T-helper 1 cell treated with Interleukin-12 subunit alpha and Interleukin-12 subunit beta and Interleukin-4 antibody, amounts not matched to agents 30 μg/mL and 1 μg/mL, for 36 hours (primary cell): ENCODE data around the gene TERT.

Experiments used
- H3K27ac Mint-ChIP-seq: one replicate; pipeline ENCODE4 v1.8.0; 2021; ENCODE audit warnings: mild to moderate bottlenecking, mixed read lengths
- H3K27me3 Mint-ChIP-seq: one replicate; pipeline ENCODE4 v1.8.0; 2021; ENCODE audit warnings: low read depth, mixed read lengths
- H3K36me3 Mint-ChIP-seq: one replicate; pipeline ENCODE4 v1.8.0; 2021; ENCODE audit warnings: low read depth, mixed read lengths
- H3K4me1 Mint-ChIP-seq: one replicate; pipeline ENCODE4 v1.8.0; 2021; ENCODE audit warnings: low read depth, mixed read lengths
- H3K4me3 Mint-ChIP-seq: one replicate; pipeline ENCODE4 v1.8.0; 2021; ENCODE audit warnings: mild to moderate bottlenecking, moderate library complexity, mixed read lengths
- H3K9me3 Mint-ChIP-seq: one replicate; pipeline ENCODE4 v1.8.0; 2021; ENCODE audit warnings: mixed read lengths

The TERT gene

GRCh38 chr5:1219768-1220100 lies 75.1 kb downstream of the TERT start:
- H3K9me3 Mint-ChIP-seq: peaks cover 8% of the 10 kb centered on the region
- H3K27me3 Mint-ChIP-seq: no peaks in the 10 kb centered on the region
- H3K4me1 Mint-ChIP-seq: no peaks in the 10 kb centered on the region
- H3K4me3 Mint-ChIP-seq: no peak overlapping the region
- H3K36me3 Mint-ChIP-seq: no peaks in the 10 kb centered on the region
- H3K27ac Mint-ChIP-seq: no peak overlapping the region

GRCh38 chr5:1219098-1219767 lies 75.6 kb downstream of the TERT start:
- H3K27ac Mint-ChIP-seq: no peak overlapping the region
- peaks cover 8% of the 10 kb centered on the region for H3K9me3 Mint-ChIP-seq
- no peaks in the 10 kb centered on the region for H3K36me3 Mint-ChIP-seq
- no peaks in the 10 kb centered on the region for H3K4me1 Mint-ChIP-seq
- H3K27me3 Mint-ChIP-seq: no peaks in the 10 kb centered on the region
- no peak overlapping the region for H3K4me3 Mint-ChIP-seq

- no peaks in the 10 kb centered on the region for H3K36me3 Mint-ChIP-seq
- no peaks in the 10 kb centered on the region for H3K27me3 Mint-ChIP-seq
- no peak overlapping the region for H3K4me3 Mint-ChIP-seq
- H3K9me3 Mint-ChIP-seq: peaks cover 8% of the 10 kb centered on the region
- H3K4me1 Mint-ChIP-seq: no peaks in the 10 kb centered on the region
- H3K27ac Mint-ChIP-seq: no peak overlapping the region
Observed at GRCh38 chr5:1218351-1219080, 76.4 kb downstream of the TERT start.

- H3K27me3 Mint-ChIP-seq: no peaks in the 10 kb centered on the region
- peaks cover 8% of the 10 kb centered on the region for H3K9me3 Mint-ChIP-seq
- no peak overlapping the region for H3K27ac Mint-ChIP-seq
- H3K4me3 Mint-ChIP-seq: no peak overlapping the region
- no peaks in the 10 kb centered on the region for H3K36me3 Mint-ChIP-seq
- no peaks in the 10 kb centered on the region for H3K4me1 Mint-ChIP-seq
Observed at GRCh38 chr5:1217596-1218206, 77.2 kb downstream of the TERT start.

GRCh38 chr5:1216918-1217295 lies 78.0 kb downstream of the TERT start:
- Mint-ChIP-seq H3K9me3 (peaks cover under 1% of the 10 kb centered on the region), H3K27ac (no peak overlapping the region), H3K4me1 (no peaks in the 10 kb centered on the region), H3K36me3 (no peaks in the 10 kb centered on the region), H3K4me3 (no peak overlapping the region), H3K27me3 (no peaks in the 10 kb centered on the region)

GRCh38 chr5:1216211-1216917 lies 78.5 kb downstream of the TERT start:
- Mint-ChIP-seq H3K27ac (no peak overlapping the region), H3K4me1 (no peaks in the 10 kb centered on the region), H3K9me3 (no peaks in the 10 kb centered on the region), H3K4me3 (no peak overlapping the region), H3K27me3 (no peaks in the 10 kb centered on the region), H3K36me3 (no peaks in the 10 kb centered on the region)

- no peaks in the 10 kb centered on the region for H3K9me3 Mint-ChIP-seq
- H3K36me3 Mint-ChIP-seq: no peaks in the 10 kb centered on the region
- H3K27ac Mint-ChIP-seq: no peak overlapping the region
- H3K4me3 Mint-ChIP-seq: no peak overlapping the region
- H3K4me1 Mint-ChIP-seq: no peaks in the 10 kb centered on the region
- no peaks in the 10 kb centered on the region for H3K27me3 Mint-ChIP-seq
Observed at GRCh38 chr5:1215320-1216096, 79.4 kb downstream of the TERT start.

- Mint-ChIP-seq H3K27ac (no peak overlapping the region), H3K9me3 (no peaks in the 10 kb centered on the region), H3K36me3 (no peaks in the 10 kb centered on the region), H3K4me1 (no peaks in the 10 kb centered on the region), H3K4me3 (no peak overlapping the region), H3K27me3 (no peaks in the 10 kb centered on the region)
Observed at GRCh38 chr5:1214936-1215220, 80.0 kb downstream of the TERT start.

- Mint-ChIP-seq H3K9me3 (no peaks in the 10 kb centered on the region), H3K4me3 (no peak overlapping the region), H3K4me1 (no peaks in the 10 kb centered on the region), H3K27me3 (no peaks in the 10 kb centered on the region), H3K27ac (no peak overlapping the region), H3K36me3 (no peaks in the 10 kb centered on the region)
Observed at GRCh38 chr5:1214163-1214935, 80.5 kb downstream of the TERT start.

- no peaks in the 10 kb centered on the region for H3K9me3 Mint-ChIP-seq
- H3K36me3 Mint-ChIP-seq: no peaks in the 10 kb centered on the region
- no peaks in the 10 kb centered on the region for H3K4me1 Mint-ChIP-seq
- no peak overlapping the region for H3K4me3 Mint-ChIP-seq
- H3K27ac Mint-ChIP-seq: no peak overlapping the region
- H3K27me3 Mint-ChIP-seq: no peaks in the 10 kb centered on the region
Observed at GRCh38 chr5:1213508-1214162, 81.2 kb downstream of the TERT start.

- Mint-ChIP-seq H3K27ac (no peak overlapping the region), H3K4me1 (no peaks in the 10 kb centered on the region), H3K9me3 (no peaks in the 10 kb centered on the region), H3K27me3 (no peaks in the 10 kb centered on the region), H3K4me3 (no peak overlapping the region), H3K36me3 (no peaks in the 10 kb centered on the region)
Observed at GRCh38 chr5:1212881-1213280, 82.0 kb downstream of the TERT start.

GRCh38 chr5:1212271-1212670 lies 82.6 kb downstream of the TERT start:
- H3K27me3 Mint-ChIP-seq: no peaks in the 10 kb centered on the region
- no peak overlapping the region for H3K4me3 Mint-ChIP-seq
- H3K9me3 Mint-ChIP-seq: no peaks in the 10 kb centered on the region
- H3K36me3 Mint-ChIP-seq: no peaks in the 10 kb centered on the region
- no peaks in the 10 kb centered on the region for H3K4me1 Mint-ChIP-seq
- H3K27ac Mint-ChIP-seq: no peak overlapping the region

- H3K4me3 Mint-ChIP-seq: no peak overlapping the region
- H3K4me1 Mint-ChIP-seq: no peaks in the 10 kb centered on the region
- H3K9me3 Mint-ChIP-seq: no peaks in the 10 kb centered on the region
- H3K27me3 Mint-ChIP-seq: no peaks in the 10 kb centered on the region
- H3K27ac Mint-ChIP-seq: no peak overlapping the region
- no peaks in the 10 kb centered on the region for H3K36me3 Mint-ChIP-seq
Observed at GRCh38 chr5:1211701-1212100, 83.2 kb downstream of the TERT start.
